Erythroblast (primary cell): ENCODE results near the gene NAGA.
A peak's percentile ranks its signal among the peaks of the same experiment; 100 is the strongest.

ENCODE experiments used
- GATA1 ChIP-seq: IDR thresholded peaks from 2 replicates; pipeline ENCODE4 v1.6.1; 2011; ENCODE audit warnings: low read depth, mild to moderate bottlenecking, control low read depth, low read length, moderate library complexity
- POLR2A ChIP-seq: IDR thresholded peaks from 2 replicates; pipeline ENCODE4 v1.6.1; 2011; ENCODE audit warnings: mild to moderate bottlenecking, low read length

DNA sequence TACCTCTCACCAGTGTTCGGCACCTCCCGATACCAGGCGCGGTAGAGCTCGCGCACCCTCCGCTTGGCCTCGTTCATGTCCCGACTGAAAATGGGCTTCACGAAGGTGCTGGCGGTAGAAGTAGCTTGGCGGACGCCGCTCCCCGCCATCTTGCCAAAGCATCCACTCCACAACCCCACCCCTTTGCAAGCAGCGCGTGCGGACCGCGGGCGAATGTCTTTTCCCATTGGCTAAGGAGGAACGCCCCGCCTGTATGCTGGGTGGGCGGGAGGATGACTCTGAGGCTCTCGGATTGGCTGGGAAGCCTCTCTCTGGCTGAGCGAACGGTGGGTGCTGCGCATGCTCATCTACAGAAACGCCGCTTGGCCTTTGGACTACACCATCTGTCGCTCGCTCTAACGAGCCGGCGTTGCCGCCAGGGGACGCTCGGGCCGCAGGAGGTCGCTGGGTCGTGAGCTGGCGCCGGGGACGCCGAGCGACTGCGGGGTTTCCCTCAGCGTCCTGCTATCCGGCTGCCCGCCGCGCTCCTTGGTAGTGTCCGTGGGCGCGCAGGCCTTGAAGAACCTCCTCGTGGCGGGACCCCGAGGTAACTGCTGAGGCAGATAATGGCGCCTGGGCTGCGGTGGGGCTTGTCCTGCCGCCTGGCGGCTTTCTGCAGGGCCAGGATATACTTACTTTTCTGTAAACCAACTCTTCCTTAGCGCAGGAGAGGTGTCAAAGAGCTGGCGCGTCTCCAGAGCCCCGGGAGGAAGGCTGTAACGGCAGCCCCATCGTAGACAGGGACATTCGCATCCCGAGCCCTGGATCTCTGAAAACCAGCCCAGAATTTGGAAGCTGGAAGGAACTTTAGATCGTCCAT, 20.2 kb upstream of the NAGA start, which contains the start of gene NDUFA6:
- TF ChIP-seq POLR2A (peak; percentile 98), GATA1 (no peak)
